ENCODE data around the gene WDFY2.
"Not testable (repeated sequence)": the region's sequence is repeated elsewhere in the genome, so short reads cannot be mapped to it uniquely, and the experiment has no call there.

WDFY2 gene

GRCh38 chr13:51583875-51584730 lies at the start of gene WDFY2:
Gene WDFY2, plus strand, starts transcription at chr13:51584462. Its CDS starts 226 bp downstream, at chr13:51584688.
- DNase-seq = peak; percentile 98

- DNase-seq = no peak
Measured at GRCh38 chr13:51538591-51539179, 45.6 kb upstream of the WDFY2 start.

DNA sequence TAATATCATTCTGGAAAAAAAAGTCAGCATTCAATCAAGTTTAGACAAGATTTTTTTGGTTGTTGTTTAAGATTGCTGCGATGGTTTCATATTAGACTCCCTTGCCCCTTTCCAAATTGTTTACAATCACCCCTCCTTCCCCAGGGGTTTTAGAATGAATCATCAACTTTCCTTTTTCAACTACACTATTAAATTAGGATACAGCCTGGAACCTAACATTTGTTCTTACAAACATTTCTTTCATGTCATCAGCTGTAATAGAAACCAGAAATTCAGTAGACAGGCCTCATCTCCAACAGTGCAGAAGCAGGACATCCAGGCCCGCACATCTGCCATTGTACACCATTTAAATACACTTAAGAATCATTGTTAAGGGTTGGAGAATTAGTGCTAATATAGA lies 44.4 kb upstream of the WDFY2 start:
- no peak for DNase-seq

GRCh38 chr13:51541037-51541436 lies 43.2 kb upstream of the WDFY2 start:
- DNase-seq = no peak

GRCh38 chr13:51541809-51542258 lies 42.4 kb upstream of the WDFY2 start:
- no peak for DNase-seq

GRCh38 chr13:51542346-51543242 lies 41.7 kb upstream of the WDFY2 start:
- DNase-seq = no peak

DNA sequence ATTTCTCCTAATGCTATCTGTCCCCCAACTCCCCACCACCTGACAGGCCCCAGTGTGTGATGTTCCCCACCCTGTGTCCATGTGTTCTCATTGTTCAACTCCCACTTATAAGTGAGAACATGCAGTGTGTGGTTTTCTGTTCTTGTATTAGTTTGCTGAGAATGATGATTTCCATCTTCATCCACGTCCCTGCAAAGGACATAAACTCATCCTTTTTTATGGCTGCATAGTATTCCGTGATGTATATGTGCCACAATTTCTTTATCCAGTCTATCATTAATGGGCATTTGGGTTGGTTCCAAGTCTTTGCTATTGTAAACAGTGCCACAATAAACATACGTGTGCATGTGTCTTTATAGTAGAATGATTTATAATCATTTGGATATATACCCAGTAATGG lies 38.8 kb upstream of the WDFY2 start:
- not testable (repeated sequence) for DNase-seq

DNA sequence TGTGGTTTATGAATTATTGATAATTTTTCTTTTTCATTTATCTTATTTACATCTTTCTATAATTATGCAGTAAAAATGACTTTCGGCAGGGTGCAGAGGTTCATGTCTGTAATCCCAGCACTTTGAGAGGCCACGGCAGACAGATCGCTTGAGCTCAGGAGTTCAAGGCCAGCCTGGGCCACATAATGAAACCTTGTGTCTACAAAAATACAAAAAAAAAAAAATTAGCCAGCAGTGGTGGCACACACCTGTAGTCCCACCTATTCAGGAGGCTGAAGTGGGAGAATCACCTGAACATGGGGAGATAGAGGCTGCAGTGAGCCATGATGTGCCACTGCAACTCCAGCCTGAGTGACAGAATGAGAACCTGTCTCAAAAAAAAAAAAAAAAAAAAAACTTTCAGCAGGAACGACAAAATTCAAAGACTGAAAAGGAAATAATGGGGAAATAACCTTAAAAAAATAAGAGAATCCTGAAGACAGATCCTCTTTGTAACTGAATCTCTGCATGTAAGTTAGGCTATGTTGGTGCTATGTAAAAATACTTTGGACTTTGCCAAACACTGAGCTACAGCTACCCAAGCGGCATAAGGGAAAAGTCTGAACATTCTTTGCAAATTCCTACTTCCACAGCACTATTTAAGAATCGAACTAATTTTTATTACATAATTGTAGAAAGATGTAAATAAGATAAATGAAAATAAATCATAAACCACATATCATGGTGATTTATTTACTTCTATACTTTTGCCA lies 36.7 kb upstream of the WDFY2 start:
- no peak for DNase-seq

GRCh38 chr13:51549050-51549449 lies 35.2 kb upstream of the WDFY2 start:
- DNase-seq = no peak

DNA sequence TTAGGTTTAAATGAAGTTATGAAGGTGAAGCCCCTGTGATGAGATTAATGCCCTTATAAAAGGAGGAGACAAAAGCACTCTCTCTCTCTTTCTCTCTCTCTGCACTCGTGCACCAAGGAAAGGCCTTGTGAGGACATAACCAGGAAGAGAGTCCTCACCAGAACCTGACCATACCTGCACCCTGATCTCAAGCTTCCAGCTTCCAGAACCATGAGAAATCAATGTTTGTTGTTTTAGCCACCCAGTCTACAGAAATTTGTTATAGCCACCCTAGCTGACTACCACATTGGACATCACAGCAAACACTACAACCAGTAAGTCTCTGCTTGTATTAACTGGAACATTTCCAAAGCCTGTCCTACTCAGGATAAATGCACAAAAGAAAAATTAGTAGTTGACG lies 34.7 kb upstream of the WDFY2 start:
- no peak for DNase-seq

- DNase-seq = no peak
Measured at GRCh38 chr13:51550151-51550550, 34.1 kb upstream of the WDFY2 start.

DNA sequence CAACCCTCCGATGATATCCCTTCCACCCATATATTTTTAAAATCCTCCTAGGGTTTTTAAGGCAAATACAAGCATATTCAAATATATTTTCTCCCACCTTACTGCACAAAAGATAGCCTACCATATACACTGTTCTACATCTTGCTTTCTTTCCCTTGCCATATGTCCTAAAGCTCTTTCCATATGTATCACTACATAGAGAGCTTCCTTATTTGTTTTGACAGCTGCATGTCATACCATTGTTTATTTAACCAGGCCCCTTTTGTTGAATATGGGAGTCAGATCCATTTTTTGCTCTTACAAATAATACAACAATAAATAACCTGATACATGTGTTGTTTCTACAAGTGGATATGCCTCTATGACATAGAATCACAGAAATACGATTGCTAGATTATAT lies 32.8 kb upstream of the WDFY2 start:
- DNase-seq = no peak

DNA sequence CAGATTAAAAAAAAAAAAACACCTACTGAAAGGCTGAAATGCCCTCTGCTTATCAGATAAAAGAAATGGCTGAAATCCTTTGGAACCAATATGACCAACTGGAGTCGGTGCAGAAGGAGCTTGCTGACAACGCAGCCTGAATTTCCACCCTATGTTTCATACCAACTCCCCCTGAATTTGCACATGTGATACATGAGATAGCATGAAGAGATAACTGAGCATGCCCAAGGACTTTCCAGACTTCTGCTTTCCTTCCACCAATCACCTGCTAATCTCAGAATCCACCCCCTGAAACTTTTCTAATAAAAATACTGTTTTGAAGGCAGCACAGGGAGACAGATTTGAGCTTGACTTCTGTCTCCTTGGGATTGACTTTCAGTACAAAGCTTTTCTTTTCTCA lies 32.2 kb upstream of the WDFY2 start:
- DNase-seq = no peak

- DNase-seq = no peak
Measured at GRCh38 chr13:51553531-51553930, 30.7 kb upstream of the WDFY2 start.

GRCh38 chr13:51556740-51557139 lies 27.5 kb upstream of the WDFY2 start:
- DNase-seq = no peak

DNA sequence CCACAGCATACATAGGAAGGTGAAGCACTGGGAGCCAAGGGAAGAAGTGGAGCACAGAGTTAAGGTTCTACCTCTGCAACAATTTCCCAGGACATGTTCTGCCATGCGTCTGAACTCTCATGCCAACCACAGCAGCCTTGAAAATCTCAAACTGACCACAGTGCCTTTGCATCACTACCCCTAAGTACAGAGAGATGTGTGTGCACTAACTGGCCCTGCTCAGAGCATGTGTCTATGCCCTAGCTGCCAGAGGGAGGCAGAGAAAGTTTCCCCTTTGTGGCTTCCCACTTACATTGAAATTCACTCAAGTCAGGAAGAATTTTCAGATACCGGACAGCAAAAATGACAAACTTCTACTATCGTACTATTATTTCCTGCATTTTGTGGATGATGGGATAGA lies 26.8 kb upstream of the WDFY2 start:
- DNase-seq = no peak

DNA sequence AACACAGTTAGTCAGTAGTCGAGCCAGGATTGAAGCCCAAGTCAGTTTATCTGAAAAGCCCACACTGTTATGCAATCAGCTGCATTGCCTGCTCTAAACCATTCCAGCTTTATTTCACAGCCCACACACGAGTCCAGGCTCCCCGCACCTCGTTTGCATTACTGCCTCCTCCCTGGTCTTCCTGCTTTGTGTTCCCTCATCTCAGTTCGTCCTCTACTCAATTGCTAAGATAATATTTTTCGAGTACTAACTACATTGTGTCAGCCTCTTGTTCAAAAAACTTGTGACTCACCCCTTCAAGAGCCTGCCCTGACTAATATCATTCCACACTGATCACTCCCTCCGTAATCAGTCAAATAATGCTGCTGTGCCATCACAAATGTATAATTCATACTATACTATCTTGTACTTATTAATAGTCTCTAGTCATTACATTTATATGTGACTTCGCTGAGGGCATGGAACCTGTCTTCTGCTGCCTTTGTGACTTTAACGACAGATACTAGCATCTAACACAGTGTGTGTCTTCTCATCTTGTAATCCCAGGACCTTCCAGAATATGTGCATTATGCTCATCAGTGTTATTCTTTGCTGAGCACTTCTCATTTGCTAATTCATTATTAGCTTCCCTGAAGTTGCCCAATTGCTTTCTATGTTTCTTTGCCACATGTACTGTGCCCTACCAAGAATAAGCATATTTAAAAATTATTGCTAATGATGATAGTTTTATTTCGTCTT lies 26.2 kb upstream of the WDFY2 start:
- no peak for DNase-seq

- no peak for DNase-seq
Measured at GRCh38 chr13:51559946-51560735, 24.1 kb upstream of the WDFY2 start.

GRCh38 chr13:51562011-51562671 lies 22.1 kb upstream of the WDFY2 start:
- DNase-seq = no peak

- no peak for DNase-seq
Measured at GRCh38 chr13:51564252-51564651, 20.0 kb upstream of the WDFY2 start.

GRCh38 chr13:51564671-51565070 lies 19.6 kb upstream of the WDFY2 start:
- no peak for DNase-seq
